GM18951 (cell line): ENCODE results near the gene DCAF4L1.

Experiments
- POLR2A ChIP-seq: IDR thresholded peaks from 4 replicates; pipeline ENCODE4 v1.6.1; 2011; ENCODE audit warnings: mild to moderate bottlenecking; ENCODE audit not compliant: insufficient read length, insufficient read depth; ENCODE audit errors: extremely low read depth
- in situ Hi-C: fragments of 300-500 bp; cut with MboI; formaldehyde crosslinking; loops from one replicate; pipeline ENCODE4 v1.12.0; 2022; ENCODE audit warnings: low sequenced_read_pairs, mixed read lengths, inconsistent platforms; ENCODE audit not compliant: unreplicated experiment

The DCAF4L1 gene

DNA sequence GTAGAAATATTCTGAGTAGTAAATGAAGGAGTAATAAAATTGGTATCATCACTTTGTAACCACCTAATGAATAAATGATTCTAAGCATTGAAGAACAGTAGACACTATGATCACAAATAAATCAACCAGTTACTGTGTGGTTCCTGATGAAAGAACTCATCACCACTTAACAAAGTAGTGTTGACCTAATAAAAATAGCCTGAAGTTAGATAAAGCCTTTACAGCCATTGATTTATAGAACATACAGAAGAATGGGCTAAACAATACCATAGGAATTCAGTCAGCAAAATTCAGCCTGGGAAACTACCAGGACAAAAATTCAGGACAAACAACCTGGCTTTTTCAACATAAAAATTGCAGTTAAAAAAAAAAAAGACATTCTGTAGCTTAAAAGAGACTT lies 17.8 kb downstream of the DCAF4L1 start:
- in situ Hi-C loops, result no loop called here
- no peak for TF ChIP-seq POLR2A

DNA sequence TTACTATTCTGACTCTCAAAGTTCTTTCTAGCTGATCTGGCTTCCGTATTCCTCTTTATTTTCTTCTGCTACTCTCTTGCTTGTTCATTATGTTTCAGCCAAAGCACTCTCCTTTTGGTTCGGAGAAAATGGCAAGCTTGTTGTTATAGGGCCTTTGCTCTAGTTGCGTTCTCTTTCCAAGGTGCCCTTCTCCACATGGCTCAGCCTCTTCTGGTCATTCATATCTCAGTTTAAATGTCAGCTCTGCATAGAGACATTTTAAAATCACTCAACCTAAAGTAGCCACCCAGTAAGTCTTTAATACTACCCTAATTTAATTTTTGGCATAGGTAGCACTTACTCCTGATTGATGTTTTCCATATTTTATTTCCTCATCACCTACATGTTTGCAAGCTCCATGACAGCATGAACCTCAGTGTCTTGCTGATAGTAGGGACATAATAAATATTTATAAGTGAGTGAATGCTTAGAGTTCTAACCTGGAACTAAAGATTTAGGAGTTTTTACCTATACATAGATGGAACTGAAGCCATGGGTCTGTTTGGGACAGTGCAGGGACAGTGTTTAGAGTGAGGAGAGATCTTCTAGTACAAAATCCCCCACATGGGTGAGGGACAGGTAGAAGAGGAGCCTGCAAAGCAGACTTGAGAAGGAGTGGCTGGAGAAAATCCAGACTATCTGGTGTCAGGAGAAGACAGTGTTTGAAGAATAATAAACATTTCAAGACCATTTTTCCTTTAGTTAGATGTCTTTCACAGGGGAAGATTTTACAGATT lies 26.6 kb downstream of the DCAF4L1 start:
- no peak for TF ChIP-seq POLR2A
- in situ Hi-C loops, result no loop called here

DNA sequence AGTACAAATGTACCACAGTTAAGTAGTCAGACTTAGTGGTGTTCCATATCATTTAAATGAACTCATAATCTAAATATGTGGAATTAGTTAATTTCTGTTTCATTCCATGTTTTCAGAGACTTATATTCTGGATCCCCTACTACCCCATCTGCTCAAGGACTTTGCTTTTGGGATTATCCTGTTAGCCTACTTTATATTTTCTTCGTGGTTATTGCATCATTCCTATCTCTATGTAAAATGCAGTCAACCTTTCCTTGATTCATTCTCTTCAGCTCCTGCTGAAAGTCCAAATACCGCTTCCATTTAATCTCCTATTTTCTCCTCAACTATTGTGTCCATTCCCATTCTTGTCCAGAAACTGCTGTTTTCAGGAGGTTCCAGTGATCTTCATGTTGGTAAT lies 33.9 kb downstream of the DCAF4L1 start:
- in situ Hi-C loops, result no loop called here
- no peak for TF ChIP-seq POLR2A

DNA sequence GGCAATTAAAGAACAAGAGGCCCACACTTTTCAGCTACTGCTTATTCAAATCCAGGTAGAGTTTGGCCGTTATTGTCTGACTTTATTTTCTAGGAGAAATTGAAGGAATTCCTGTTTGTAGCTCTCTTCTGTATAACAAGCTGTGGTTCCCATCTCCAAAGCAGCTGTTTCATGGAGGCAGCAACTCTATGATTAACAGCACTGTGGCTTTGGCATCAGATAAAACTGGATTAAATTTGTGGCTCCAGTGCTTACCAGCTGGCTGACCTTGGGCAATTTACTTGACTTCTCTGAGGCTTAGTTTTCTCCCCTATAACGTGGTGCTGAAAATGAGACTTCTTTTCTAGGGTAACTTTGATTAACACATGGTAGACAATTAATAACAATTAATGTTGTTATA lies 36.9 kb downstream of the DCAF4L1 start:
- no peak for TF ChIP-seq POLR2A
- in situ Hi-C loops, result no loop called here
